GM18526 (cell line): Measurements from ENCODE around the gene SMAD9.

Experiments
- POLR2A ChIP-seq: IDR thresholded peaks from 3 replicates; pipeline ENCODE4 v1.6.1; 2011; ENCODE audit not compliant: insufficient read length; ENCODE audit errors: extremely low read depth

The SMAD9 gene

GRCh38 chr13:36919833-36920615, at the start of gene SMAD9:
Gene SMAD9, minus strand, starts transcription at chr13:36920238. Its CDS starts 40,549 bp downstream, at chr13:36879689.
- TF ChIP-seq POLR2A = no peak

- no peak for TF ChIP-seq POLR2A
Observed at GRCh38 chr13:36966404-36966803, 46.4 kb upstream of the SMAD9 start.

- no peak for TF ChIP-seq POLR2A
Observed at GRCh38 chr13:36965767-36966166, 45.7 kb upstream of the SMAD9 start.

- no peak for TF ChIP-seq POLR2A
Observed at GRCh38 chr13:36959456-36960116, 39.5 kb upstream of the SMAD9 start.

GRCh38 chr13:36954542-36954941, 34.5 kb upstream of the SMAD9 start:
- no peak for TF ChIP-seq POLR2A

- TF ChIP-seq POLR2A = no peak
Observed at GRCh38 chr13:36950920-36951319, 30.9 kb upstream of the SMAD9 start.

- no peak for TF ChIP-seq POLR2A
Observed at GRCh38 chr13:36950330-36950729, 30.3 kb upstream of the SMAD9 start.

GRCh38 chr13:36945078-36945477, 25.0 kb upstream of the SMAD9 start:
- no peak for TF ChIP-seq POLR2A

- no peak for TF ChIP-seq POLR2A
Observed at GRCh38 chr13:36925603-36926002, 5.6 kb upstream of the SMAD9 start.

GRCh38 chr13:36924001-36924400, 4.0 kb upstream of the SMAD9 start:
- TF ChIP-seq POLR2A = no peak

- no peak for TF ChIP-seq POLR2A
Observed at GRCh38 chr13:36921631-36922301, 1.7 kb upstream of the SMAD9 start.

GRCh38 chr13:36920616-36921185, 663 bp upstream of the SMAD9 start:
- no peak for TF ChIP-seq POLR2A

GRCh38 chr13:36919171-36919832, 736 bp downstream of the SMAD9 start:
- no peak for TF ChIP-seq POLR2A

GRCh38 chr13:36918246-36919131, 1.5 kb downstream of the SMAD9 start:
- no peak for TF ChIP-seq POLR2A
